Measurements from ENCODE around the gene ARMH3.

ARMH3 gene

GRCh38 chr10:101841826-101842225, 214.1 kb downstream of the ARMH3 start:
- H3K4me3 ChIP-seq (ENCODE audit: low read depth, low read length), result no peak overlapping the region
- TF ChIP-seq, protein P1, sequence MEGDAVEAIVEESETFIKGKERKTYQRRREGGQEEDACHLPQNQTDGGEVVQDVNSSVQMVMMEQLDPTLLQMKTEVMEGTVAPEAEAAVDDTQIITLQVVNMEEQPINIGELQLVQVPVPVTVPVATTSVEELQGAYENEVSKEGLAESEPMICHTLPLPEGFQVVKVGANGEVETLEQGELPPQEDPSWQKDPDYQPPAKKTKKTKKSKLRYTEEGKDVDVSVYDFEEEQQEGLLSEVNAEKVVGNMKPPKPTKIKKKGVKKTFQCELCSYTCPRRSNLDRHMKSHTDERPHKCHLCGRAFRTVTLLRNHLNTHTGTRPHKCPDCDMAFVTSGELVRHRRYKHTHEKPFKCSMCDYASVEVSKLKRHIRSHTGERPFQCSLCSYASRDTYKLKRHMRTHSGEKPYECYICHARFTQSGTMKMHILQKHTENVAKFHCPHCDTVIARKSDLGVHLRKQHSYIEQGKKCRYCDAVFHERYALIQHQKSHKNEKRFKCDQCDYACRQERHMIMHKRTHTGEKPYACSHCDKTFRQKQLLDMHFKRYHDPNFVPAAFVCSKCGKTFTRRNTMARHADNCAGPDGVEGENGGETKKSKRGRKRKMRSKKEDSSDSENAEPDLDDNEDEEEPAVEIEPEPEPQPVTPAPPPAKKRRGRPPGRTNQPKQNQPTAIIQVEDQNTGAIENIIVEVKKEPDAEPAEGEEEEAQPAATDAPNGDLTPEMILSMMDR (IDR thresholded peaks at IDR 0.05; ENCODE audit: low read depth, low read length), result no peak

GRCh38 chr10:101840741-101841453, 215.1 kb downstream of the ARMH3 start:
- TF ChIP-seq, protein P1 (IDR thresholded peaks at IDR 0.05; ENCODE audit: low read depth, low read length), result peak; percentile 94
- H3K4me3 ChIP-seq (ENCODE audit: low read depth, low read length), result peak overlapping the region; percentile 50

- H3K4me3 ChIP-seq (ENCODE audit: low read depth, low read length), result peak overlapping the region; percentile 50
- TF ChIP-seq, protein P1 (IDR thresholded peaks at IDR 0.05; ENCODE audit: low read depth, low read length), result no peak
These were observed 215.8 kb downstream of the ARMH3 start for GRCh38 chr10:101840102-101840684.

DNA sequence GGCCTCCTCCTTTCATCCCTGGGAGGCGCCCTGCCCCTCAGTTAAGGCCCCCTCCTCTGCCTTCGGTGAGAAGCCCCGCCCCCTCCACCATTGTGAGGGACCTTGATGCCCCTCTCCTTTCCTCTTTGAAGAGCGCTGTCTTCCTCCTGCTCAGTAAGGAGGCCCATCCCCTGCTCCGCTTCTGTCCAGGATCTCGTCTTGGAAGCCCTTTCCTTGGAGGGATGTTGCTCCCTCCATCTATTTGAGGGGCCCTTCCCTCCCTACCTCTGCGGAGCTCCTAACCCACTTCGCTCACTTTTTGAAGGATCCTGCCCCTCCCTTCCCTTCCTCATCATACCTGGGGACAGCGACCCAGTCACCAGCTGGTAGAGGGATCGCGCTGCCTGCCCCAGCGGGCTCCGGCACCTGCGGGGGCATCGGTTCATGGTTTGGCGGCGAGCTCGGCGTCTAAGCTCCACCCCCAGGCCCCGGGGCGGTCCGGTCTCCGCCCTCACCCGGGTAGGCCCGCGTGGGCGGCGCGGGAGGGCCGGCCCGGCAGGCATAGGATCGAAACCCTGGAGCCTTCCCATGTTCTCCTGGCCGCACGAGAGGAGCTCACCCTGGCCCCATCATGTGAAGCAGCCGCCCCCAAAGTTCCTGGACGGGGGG, 216.4 kb downstream of the ARMH3 start:
- peak overlapping the region; percentile 43 for H3K4me3 ChIP-seq (ENCODE audit: low read depth, low read length)
- TF ChIP-seq, protein P1 (IDR thresholded peaks at IDR 0.05; ENCODE audit: low read depth, low read length), result no peak

DNA sequence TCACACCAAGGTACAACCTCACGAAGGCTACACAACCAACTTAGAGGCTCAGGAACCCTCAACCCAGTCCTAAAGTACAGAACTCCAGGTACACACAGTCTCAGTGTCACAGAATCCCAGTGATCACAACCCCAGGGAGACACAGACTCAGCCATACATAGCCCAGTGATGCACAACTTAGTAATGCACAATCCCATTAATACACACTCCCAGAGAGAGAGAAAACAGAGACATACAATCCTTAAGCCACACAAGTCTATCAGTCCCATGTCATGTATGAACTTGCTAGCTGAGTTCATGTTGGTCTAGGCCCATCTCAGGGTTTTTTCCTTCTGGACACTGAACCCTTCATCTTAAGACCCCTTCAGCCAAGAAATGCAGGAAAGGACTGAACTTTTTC, 217.0 kb downstream of the ARMH3 start:
- TF ChIP-seq, protein P1 (IDR thresholded peaks at IDR 0.05; ENCODE audit: low read depth, low read length), result no peak
- no peak overlapping the region for H3K4me3 ChIP-seq (ENCODE audit: low read depth, low read length)

- TF ChIP-seq, protein P1 (IDR thresholded peaks at IDR 0.05; ENCODE audit: low read depth, low read length), result no peak
- no peak overlapping the region for H3K4me3 ChIP-seq (ENCODE audit: low read depth, low read length)
These were observed 217.5 kb downstream of the ARMH3 start for GRCh38 chr10:101838416-101838970.

DNA sequence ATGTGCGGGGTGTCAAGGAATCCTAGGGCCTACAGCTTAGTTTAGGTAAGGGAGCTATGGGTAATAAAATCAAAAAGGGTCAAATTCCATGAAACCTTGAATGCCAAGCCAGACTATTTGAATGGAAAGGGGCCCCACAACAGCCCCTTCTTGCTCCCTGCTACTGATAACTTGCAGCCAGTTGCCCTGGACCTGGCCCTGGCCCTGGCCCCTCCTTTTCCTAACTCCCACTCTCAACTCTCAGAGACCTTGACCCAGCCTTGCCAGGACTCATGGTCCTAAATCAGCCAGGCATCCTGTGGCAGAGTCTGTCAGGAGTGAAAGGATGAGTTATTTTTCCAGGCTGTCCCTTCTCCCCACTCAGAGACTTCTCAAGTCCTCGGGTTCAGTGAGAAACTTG, 218.2 kb downstream of the ARMH3 start:
- no peak overlapping the region for H3K4me3 ChIP-seq (ENCODE audit: low read depth, low read length)
- TF ChIP-seq, protein P1 (IDR thresholded peaks at IDR 0.05; ENCODE audit: low read depth, low read length), result no peak
